H7 (cell line): ENCODE measurements around the gene TAGLN. TPM values are rescaled to one million over a fixed set of nuclear protein-coding genes. Genes with fewer than 3 reads are reported as not detected.
"Not testable (repeated sequence)": the region's sequence is repeated elsewhere in the genome, so short reads cannot be mapped to it uniquely, and the experiment has no call there.

ENCODE experiments used
- DNase-seq: peaks from one replicate; pipeline ENCODE4 v3.0.0; 2012
- H3K27me3 ChIP-seq: 2 replicates; pipeline ENCODE4 v1.6.0; 2011; ENCODE audit warnings: mild to moderate bottlenecking, low read length; ENCODE audit not compliant: control insufficient read depth, insufficient read depth
- H3K36me3 ChIP-seq: replicated peaks from 2 replicates; pipeline ENCODE4 v1.5.1; 2011; ENCODE audit warnings: low read length; ENCODE audit not compliant: control insufficient read depth, insufficient read depth
- H3K4me3 ChIP-seq: 2 replicates; pipeline ENCODE4 v1.5.1; 2011; ENCODE audit warnings: low read depth, mild to moderate bottlenecking, control low read depth, low read length, moderate library complexity; ENCODE audit not compliant: insufficient read depth
- total RNA-seq: library from RNA; depleted of rRNA; stranded (reverse); fragments of >200 nt; shearing (Covaris generic); gene quantifications from 2 replicates; pipeline ENCODE4 v1.2.3, GENCODE V29; 2014

TAGLN gene
- total RNA-seq, 1 experiment from 2014 or later, result 343 TPM

- DNase-seq, result peak; percentile 94
These were observed 1.4 kb upstream of the TAGLN start for GRCh38 chr11:117197516-117198456.

DNA sequence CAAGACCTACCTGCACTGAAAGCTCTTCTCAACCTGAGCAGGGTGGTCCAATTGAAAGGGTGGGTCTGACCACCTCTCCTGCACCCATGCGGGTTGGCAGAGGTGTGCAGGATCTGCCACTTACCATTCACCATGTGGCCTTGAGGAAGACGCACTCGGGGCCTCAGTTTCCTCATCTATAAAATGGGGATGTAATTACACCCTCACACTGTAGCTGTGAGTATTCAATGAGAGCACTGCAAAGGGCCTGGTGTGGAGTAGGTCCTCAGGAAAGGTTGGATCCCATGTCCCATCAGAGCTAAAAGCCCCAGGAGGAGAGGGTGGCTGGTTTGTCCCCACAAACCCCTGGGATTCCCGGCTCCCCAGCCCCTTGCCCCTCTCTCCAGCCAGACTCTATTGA lies 557 bp upstream of the TAGLN start:
- no peak for DNase-seq
- H3K4me3 ChIP-seq, result peak overlapping the region; percentile 51
- no peaks in the 10 kb centered on the region for H3K27me3 ChIP-seq
- H3K36me3 ChIP-seq, result peaks cover 2% of the 10 kb centered on the region

More at GRCh38 chr11:117197516-117198456, 1.4 kb upstream of the TAGLN start:
- Histone ChIP-seq H3K36me3 (peaks cover 2% of the 10 kb centered on the region), H3K27me3 (no peaks in the 10 kb centered on the region), H3K4me3 (no peak overlapping the region)

- Histone ChIP-seq H3K4me3 (peak overlapping the region; percentile 51), H3K36me3 (peaks cover 8% of the 10 kb centered on the region), H3K27me3 (no peaks in the 10 kb centered on the region)
- DNase-seq, result peak; percentile 61
These were observed 994 bp downstream of the TAGLN start for GRCh38 chr11:117199916-117200812.

GRCh38 chr11:117200813-117201657 lies 1.9 kb downstream of the TAGLN start:
- DNase-seq, result peak; percentile 61
- peak overlapping the region; percentile 51 for H3K4me3 ChIP-seq
- peaks cover 11% of the 10 kb centered on the region for H3K36me3 ChIP-seq
- H3K27me3 ChIP-seq, result no peaks in the 10 kb centered on the region

GRCh38 chr11:117201658-117202305 lies 2.6 kb downstream of the TAGLN start:
- DNase-seq, result peak; percentile 49
- no peaks in the 10 kb centered on the region for H3K27me3 ChIP-seq
- peaks cover 11% of the 10 kb centered on the region for H3K36me3 ChIP-seq
- H3K4me3 ChIP-seq, result no peak overlapping the region; the same call in 1 of the 2 replicates

DNA sequence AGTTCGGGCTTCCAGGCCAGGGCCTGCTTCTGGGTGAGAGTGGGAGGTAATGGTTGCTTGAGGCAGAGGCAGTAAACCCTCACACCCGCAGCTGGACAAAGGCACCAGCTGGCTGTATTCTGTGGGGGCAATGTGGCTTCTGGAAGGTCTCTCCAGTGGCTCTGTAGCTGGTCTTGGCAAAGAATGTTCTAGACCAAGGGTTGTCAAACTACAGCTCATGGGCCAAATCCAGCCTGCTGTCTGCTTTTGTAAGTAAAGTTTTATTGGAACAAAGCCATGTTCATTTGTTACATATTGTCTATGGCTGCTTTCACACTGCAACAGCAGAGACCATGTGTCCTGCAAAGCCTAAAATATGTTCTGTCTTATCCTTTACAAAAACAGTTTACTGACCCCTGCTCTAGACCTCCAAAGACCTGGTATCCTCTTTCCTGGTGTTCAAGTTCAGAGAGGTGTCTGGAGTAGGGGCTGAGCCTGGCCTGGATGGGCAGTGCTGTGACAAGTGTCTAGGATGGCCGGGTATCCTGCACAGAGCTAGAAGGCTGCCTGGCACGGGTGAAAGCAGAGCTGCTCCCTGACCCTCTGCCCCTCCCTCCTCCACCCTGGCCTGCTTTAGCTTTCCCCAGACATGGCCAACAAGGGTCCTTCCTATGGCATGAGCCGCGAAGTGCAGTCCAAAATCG lies 3.4 kb downstream of the TAGLN start:
- H3K4me3 ChIP-seq, result no peak overlapping the region
- no peak for DNase-seq

DNA sequence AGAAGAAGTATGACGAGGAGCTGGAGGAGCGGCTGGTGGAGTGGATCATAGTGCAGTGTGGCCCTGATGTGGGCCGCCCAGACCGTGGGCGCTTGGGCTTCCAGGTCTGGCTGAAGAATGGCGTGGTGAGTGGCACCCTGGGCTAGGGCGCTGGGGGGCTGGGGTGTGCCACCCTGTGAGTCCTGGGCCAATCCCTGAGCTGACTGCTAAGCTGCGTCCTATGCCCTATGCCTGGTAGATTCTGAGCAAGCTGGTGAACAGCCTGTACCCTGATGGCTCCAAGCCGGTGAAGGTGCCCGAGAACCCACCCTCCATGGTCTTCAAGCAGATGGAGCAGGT lies 3.9 kb downstream of the TAGLN start:
- H3K36me3 ChIP-seq, result peaks cover 11% of the 10 kb centered on the region
- no peak overlapping the region for H3K4me3 ChIP-seq
- H3K27me3 ChIP-seq, result no peaks in the 10 kb centered on the region
- DNase-seq, result no peak

More for the DNA sequence above, 3.4 kb downstream of the TAGLN start:
- H3K36me3 ChIP-seq, result peaks cover 11% of the 10 kb centered on the region
- H3K27me3 ChIP-seq, result no peaks in the 10 kb centered on the region

DNA sequence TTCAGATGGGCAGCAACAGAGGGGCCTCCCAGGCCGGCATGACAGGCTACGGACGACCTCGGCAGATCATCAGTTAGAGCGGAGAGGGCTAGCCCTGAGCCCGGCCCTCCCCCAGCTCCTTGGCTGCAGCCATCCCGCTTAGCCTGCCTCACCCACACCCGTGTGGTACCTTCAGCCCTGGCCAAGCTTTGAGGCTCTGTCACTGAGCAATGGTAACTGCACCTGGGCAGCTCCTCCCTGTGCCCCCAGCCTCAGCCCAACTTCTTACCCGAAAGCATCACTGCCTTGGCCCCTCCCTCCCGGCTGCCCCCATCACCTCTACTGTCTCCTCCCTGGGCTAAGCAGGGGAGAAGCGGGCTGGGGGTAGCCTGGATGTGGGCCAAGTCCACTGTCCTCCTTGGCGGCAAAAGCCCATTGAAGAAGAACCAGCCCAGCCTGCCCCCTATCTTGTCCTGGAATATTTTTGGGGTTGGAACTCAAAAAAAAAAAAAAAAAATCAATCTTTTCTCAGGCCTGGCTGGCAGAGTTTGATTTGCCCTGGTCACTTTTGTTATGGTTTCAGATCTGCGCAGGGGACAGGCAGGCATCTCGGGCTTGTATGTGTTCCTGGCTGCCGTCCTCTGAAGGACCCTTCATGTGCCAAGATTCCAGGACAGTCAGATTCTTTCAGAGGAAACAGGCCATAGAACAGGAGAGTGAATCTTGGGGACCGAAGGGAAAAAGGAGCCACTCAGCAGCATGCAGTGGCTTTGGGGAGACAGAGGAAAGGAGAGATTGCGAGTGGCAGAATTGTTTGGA lies 5.3 kb downstream of the TAGLN start:
- H3K4me3 ChIP-seq, result no peak overlapping the region

DNA sequence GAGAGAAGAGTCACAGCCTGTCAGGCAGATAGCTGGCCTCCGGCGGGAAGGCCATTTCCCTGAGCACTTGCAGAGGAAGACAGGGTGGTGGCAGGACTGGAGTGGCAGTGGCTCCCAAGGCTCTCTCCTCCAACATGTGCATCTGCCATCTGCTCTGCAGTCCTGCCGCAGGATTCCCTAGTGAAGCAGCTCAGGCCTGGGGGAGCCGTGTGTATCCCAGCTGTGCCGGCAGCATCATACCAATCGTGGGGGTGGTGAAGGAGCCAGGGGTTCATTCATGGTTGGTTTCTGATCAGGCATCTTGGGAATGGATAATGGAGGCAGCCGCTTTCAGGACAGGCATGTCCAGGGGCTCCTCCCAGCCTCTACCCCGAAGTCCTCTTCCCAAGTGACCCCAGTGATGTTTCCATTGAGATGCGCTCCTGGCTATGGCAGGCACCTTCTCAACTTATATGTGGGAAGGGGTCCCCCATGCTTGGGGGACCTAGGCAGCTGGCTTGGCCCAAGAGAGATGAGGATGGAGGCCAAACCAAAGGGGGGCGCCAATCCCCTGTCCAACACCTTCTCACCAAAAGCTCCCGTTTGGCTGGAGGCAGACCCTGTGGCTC lies 6.1 kb downstream of the TAGLN start:
- peaks cover 11% of the 10 kb centered on the region for H3K36me3 ChIP-seq
- peak; percentile 60 for DNase-seq
- no peaks in the 10 kb centered on the region for H3K27me3 ChIP-seq
- H3K4me3 ChIP-seq, result no peak overlapping the region

More for the DNA sequence above, 5.3 kb downstream of the TAGLN start:
- DNase-seq, result peak; percentile 40
- Histone ChIP-seq H3K36me3 (peaks cover 11% of the 10 kb centered on the region), H3K27me3 (no peaks in the 10 kb centered on the region)

DNA sequence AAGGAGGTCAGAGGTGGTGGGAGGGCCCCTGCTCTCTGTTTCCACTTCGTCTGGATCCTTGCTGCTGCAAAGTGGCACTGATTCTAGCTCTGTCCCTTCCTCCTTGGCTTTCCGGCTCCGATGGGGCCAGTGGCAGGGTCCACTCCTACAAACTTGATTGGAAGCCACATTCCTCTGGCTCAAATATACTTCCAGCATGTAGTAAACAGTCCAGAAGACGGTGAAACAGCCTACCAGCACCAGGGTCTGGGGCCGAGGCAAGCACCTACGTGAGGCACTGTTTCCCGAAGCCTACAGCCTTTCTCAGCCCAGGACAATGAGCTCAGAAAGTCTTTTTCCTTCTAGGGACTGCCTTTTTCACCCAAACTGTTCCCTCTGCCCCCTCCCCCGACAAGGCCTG lies 6.9 kb downstream of the TAGLN start:
- DNase-seq, H3K27me3 ChIP-seq: not testable (repeated sequence)
- peaks cover 11% of the 10 kb centered on the region for H3K36me3 ChIP-seq

GRCh38 chr11:117206859-117207258 lies 7.7 kb downstream of the TAGLN start:
- H3K36me3 ChIP-seq, result peaks cover 11% of the 10 kb centered on the region
- H3K4me3 ChIP-seq, H3K27me3 ChIP-seq, DNase-seq: not testable (repeated sequence)

More for the DNA sequence above, 6.9 kb downstream of the TAGLN start:
- H3K4me3 ChIP-seq, result not testable (repeated sequence)

DNA sequence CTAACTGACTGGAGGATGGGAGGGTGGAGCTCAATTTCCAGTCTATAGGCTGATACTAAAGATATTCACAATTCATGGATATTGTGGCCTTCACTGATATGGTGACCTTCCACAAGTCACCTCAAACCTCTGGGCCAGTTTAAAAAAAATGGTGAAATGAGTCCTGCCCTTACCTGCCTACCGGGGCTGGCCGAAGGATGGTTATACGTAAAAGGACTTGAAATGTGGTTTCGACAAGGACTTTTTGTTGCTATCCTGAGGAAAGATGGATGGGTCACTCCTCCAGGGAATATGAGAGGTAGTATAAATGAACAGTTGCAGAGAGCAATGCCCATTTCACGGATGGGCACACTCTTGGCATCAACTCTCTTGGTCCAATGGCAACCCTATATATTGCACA lies 8.3 kb downstream of the TAGLN start:
- H3K36me3 ChIP-seq, DNase-seq, H3K27me3 ChIP-seq, H3K4me3 ChIP-seq: not testable (repeated sequence)
